Liver (tissue), 9 donors: ENCODE results near the gene GLE1. TPM values are rescaled to one million over a fixed set of nuclear protein-coding genes. Genes with fewer than 3 reads are reported as not detected.

Source experiments
- DNase-seq: peaks from one replicate; pipeline ENCODE4 v3.0.0-alpha.2; 2017; ENCODE audit warnings: low spot score
- H3K27ac ChIP-seq, 2 donors: one replicate each; pipeline ENCODE4 v1.7.0; 2013; ENCODE audit warnings: inconsistent platforms in 2 of 2, low read length in 2 of 2, control low read depth in 1 of 2, low read depth in 1 of 2, mild to moderate bottlenecking in 1 of 2
- H3K27me3 ChIP-seq, 4 donors: one replicate each; pipeline versions ENCODE4 v1.6.1 to v1.7.0; 2013; ENCODE audit warnings: low read length in 3 of 4, inconsistent platforms in 1 of 4, mild to moderate bottlenecking in 1 of 4, moderate library complexity in 1 of 4; ENCODE audit not compliant: control insufficient read depth in 4 of 4, insufficient read depth in 4 of 4
- H3K36me3 ChIP-seq, 4 donors: one replicate each; pipeline versions ENCODE4 v1.6.1 to v1.7.0; 2013; ENCODE audit warnings: low read length in 3 of 4, mild to moderate bottlenecking in 3 of 4, low read depth in 1 of 4, moderate library complexity in 1 of 4; ENCODE audit not compliant: control insufficient read depth in 4 of 4, insufficient read depth in 3 of 4
- H3K4me1 ChIP-seq, 4 donors: one replicate each; pipeline versions ENCODE4 v1.6.1 to v1.7.0; 2013; ENCODE audit warnings: low read length in 3 of 4, mild to moderate bottlenecking in 3 of 4, moderate library complexity in 1 of 4; ENCODE audit not compliant: control insufficient read depth in 4 of 4, insufficient read depth in 4 of 4
- H3K4me3 ChIP-seq, 3 donors: one replicate each; pipeline versions ENCODE4 v1.6.1 to v1.7.0; 2013; ENCODE audit warnings: low read length in 3 of 3, control low read depth in 1 of 3, low read depth in 1 of 3, mild to moderate bottlenecking in 1 of 3
- H3K9ac ChIP-seq, 2 donors: one replicate each; pipeline ENCODE4 v1.7.0; 2013; ENCODE audit warnings: low read length in 2 of 2, mild to moderate bottlenecking in 2 of 2, moderate library complexity in 2 of 2, control low read depth in 1 of 2, low read depth in 1 of 2
- H3K9me3 ChIP-seq, 4 donors: one replicate each; pipeline versions ENCODE4 v1.6.1 to v1.7.0; 2013; ENCODE audit warnings: low read length in 3 of 4; ENCODE audit not compliant: control insufficient read depth in 4 of 4
- FOXA1 ChIP-seq: IDR thresholded peaks from 2 replicates; pipeline ENCODE4 v1.6.1; 2016; ENCODE audit warnings: antibody characterized with exemption
- FOXA2 ChIP-seq: IDR thresholded peaks from 2 replicates; pipeline ENCODE4 v1.6.1; 2016; ENCODE audit warnings: antibody characterized with exemption
- GABPA ChIP-seq, 2 donors: IDR thresholded peaks in 1 of 2; conservative IDR thresholded peaks in 1 of 2; 2 replicates each; pipeline ENCODE4 v1.6.1; 2016; ENCODE audit warnings: antibody characterized with exemption in 2 of 2, mild to moderate bottlenecking in 1 of 2, moderate library complexity in 1 of 2
- HNF4A ChIP-seq, 2 donors: conservative IDR thresholded peaks; 2 replicates each; pipeline ENCODE4 v1.6.1; 2016; ENCODE audit warnings: antibody characterized with exemption in 2 of 2, mild to moderate bottlenecking in 2 of 2
- HNF4G ChIP-seq: IDR thresholded peaks from 2 replicates; pipeline ENCODE4 v1.6.1; 2016; ENCODE audit warnings: antibody characterized with exemption
- JUND ChIP-seq, 2 donors: IDR thresholded peaks; 2 replicates each; pipeline ENCODE4 v1.6.1; 2016; ENCODE audit warnings: antibody characterized with exemption in 2 of 2
- NR2F2 ChIP-seq: IDR thresholded peaks from 2 replicates; pipeline ENCODE4 v1.6.1; 2016; ENCODE audit warnings: antibody characterized with exemption
- RXRA ChIP-seq, 2 donors: IDR thresholded peaks; 2 replicates each; pipeline ENCODE4 v1.6.1; 2017 to 2018; ENCODE audit warnings: antibody characterized with exemption in 2 of 2, mild to moderate bottlenecking in 1 of 2
- SP1 ChIP-seq: IDR thresholded peaks from 2 replicates; pipeline ENCODE4 v1.6.1; 2018; ENCODE audit warnings: antibody characterized with exemption, mild to moderate bottlenecking
- YY1 ChIP-seq: IDR thresholded peaks from 2 replicates; pipeline ENCODE4 v1.6.1; 2016; ENCODE audit warnings: antibody characterized with exemption, mild to moderate bottlenecking
- ZBTB33 ChIP-seq: IDR thresholded peaks from 2 replicates; pipeline ENCODE4 v1.6.1; 2016; ENCODE audit warnings: antibody characterized with exemption
- WGBS: extraction: QIAGEN DNeasy Blood & Tissue Kit; methylation state at CpG from one replicate; pipeline ENCODE4 v1.1.7; 2013; 5-methylcytosine and 5-hydroxymethylcytosine counted together
- polyA plus RNA-seq, 2 donors: library from polyadenylated mRNA; stranded (reverse) in 1 of 2; unstranded in 1 of 2; fragments of 200-250 nt in 1 of 2; fragments of >200 nt in 1 of 2; fragmentation: Nextera tagmentation in 1 of 2; extraction: Ambion mirVana in 1 of 2; gene quantifications; one replicate each; pipeline versions ENCODE4 v1.2.1 to v1.2.3, GENCODE V29; 2013 to 2015
- total RNA-seq, 2 donors: library from RNA; depleted of rRNA; stranded (reverse); fragments of >200 nt; gene quantifications; one replicate each; pipeline ENCODE4 v1.2.3, GENCODE V29; 2014
- TF ChIP-seq, protein P1 (sequence below): fragments of 150-350 bp; IDR thresholded peaks from 2 replicates; pipeline ENCODE4 v1.5.1; 2017; ENCODE audit warnings: improper control_type of control experiment, low read depth, low read length; ENCODE audit not compliant: missing input control
- TF ChIP-seq, protein P2 (sequence below): IDR thresholded peaks from 2 replicates; pipeline ENCODE4 v1.6.1; 2016; ENCODE audit warnings: antibody characterized with exemption
- TF ChIP-seq, protein P3 (sequence below): IDR thresholded peaks from 2 replicates; pipeline ENCODE4 v1.6.1; 2016; ENCODE audit warnings: antibody characterized with exemption, mild to moderate bottlenecking
- donor health status: healthy.
- donor health status: healthy.
- donor health status: healthy.
- donor health status: healthy.
- donor health status: healthy.

The GLE1 gene
- total and polyA plus RNA-seq, 4 donors: 5.3 to 19.5 (median 12.8) TPM

- no peak overlapping the region for H3K9ac ChIP-seq
- peak overlapping the region in 1 of 2 donors; percentile 42 for H3K27ac ChIP-seq
- H3K9me3 ChIP-seq: no peaks in the 10 kb centered on the region
- H3K4me1 ChIP-seq: no peaks in the 10 kb centered on the region
- 80% methylated on average over 4 of the region's 4 CpGs for WGBS
- DNase-seq: no peak
- TF ChIP-seq NR2F2: no peak
- no peak for TF ChIP-seq ZBTB33
- no peak for TF ChIP-seq FOXA1
- TF ChIP-seq SP1: no peak
- TF ChIP-seq FOXA2: no peak
- no peak for TF ChIP-seq YY1
- TF ChIP-seq, protein P1, sequence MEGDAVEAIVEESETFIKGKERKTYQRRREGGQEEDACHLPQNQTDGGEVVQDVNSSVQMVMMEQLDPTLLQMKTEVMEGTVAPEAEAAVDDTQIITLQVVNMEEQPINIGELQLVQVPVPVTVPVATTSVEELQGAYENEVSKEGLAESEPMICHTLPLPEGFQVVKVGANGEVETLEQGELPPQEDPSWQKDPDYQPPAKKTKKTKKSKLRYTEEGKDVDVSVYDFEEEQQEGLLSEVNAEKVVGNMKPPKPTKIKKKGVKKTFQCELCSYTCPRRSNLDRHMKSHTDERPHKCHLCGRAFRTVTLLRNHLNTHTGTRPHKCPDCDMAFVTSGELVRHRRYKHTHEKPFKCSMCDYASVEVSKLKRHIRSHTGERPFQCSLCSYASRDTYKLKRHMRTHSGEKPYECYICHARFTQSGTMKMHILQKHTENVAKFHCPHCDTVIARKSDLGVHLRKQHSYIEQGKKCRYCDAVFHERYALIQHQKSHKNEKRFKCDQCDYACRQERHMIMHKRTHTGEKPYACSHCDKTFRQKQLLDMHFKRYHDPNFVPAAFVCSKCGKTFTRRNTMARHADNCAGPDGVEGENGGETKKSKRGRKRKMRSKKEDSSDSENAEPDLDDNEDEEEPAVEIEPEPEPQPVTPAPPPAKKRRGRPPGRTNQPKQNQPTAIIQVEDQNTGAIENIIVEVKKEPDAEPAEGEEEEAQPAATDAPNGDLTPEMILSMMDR: no peak
- no peak for TF ChIP-seq JUND (IDR thresholded peaks at IDR 0.05)
- TF ChIP-seq HNF4A (conservative IDR thresholded peaks at IDR 0.05): no peak
- no peaks in the 10 kb centered on the region for H3K27me3 ChIP-seq
- peaks cover 1 to 28% (median 23%) of the 10 kb centered on the region in 4 donors for H3K36me3 ChIP-seq
- H3K4me3 ChIP-seq: no peak overlapping the region
Observed at GRCh38 chr9:128565578-128565977, 61.1 kb downstream of the GLE1 start.

DNA sequence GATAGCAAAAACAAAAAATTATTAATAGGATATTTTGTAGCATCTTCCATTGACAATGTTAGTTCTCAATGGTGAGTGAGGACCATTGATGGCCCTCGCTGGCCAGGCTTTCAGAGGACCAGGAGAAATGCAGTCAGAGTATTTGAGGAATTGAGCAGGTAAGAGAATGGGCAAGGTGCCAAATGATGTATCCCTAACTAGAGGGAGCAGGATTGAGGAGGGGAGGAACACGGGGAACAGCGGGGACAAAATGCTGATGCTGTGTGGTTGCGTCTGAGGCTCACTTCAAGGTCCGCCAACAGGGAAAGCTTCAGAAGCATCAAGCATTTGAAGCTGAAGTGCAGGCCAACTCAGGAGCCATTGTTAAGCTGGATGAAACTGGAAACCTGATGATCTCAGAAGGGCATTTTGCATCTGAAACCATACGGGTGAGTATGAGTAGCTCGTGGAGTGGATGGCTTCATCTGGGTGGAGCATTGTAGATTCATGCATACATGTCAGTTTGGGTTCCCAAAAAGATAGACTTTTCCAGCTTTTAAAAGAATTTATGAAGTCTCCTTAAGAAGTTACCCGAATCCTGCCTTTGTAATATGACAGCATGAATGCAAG lies 64.1 kb downstream of the GLE1 start:
- no peak for TF ChIP-seq GABPA (IDR thresholded peaks at IDR 0.05 in 1 of 2, conservative IDR thresholded peaks at IDR 0.05 in 1 of 2)
- no peak for TF ChIP-seq FOXA2
- no peak overlapping the region for H3K27ac ChIP-seq
- WGBS: 84% methylated on average over 8 of the region's 8 CpGs
- no peak overlapping the region for H3K9ac ChIP-seq
- H3K4me3 ChIP-seq: no peak overlapping the region
- H3K4me1 ChIP-seq: no peaks in the 10 kb centered on the region
- H3K36me3 ChIP-seq: peaks cover 1 to 37% (median 29%) of the 10 kb centered on the region in 4 donors
- H3K27me3 ChIP-seq: no peaks in the 10 kb centered on the region
- DNase-seq: no peak
- no peaks in the 10 kb centered on the region for H3K9me3 ChIP-seq

- Histone ChIP-seq H3K27me3 (no peaks in the 10 kb centered on the region), H3K4me3 (no peak overlapping the region), H3K4me1 (peaks cover 6 to 30% (median 26%) of the 10 kb centered on the region in 4 donors), H3K36me3 (peaks cover 9 to 47% (median 43%) of the 10 kb centered on the region in 4 donors), H3K9ac (no peak overlapping the region), H3K27ac (no peak overlapping the region), H3K9me3 (no peaks in the 10 kb centered on the region)
- no peak for DNase-seq
- TF ChIP-seq, protein P1: no peak
- TF ChIP-seq YY1 (no peak), GABPA (IDR thresholded peaks at IDR 0.05 in 1 of 2, conservative IDR thresholded peaks at IDR 0.05 in 1 of 2) (no peak), ZBTB33 (no peak), HNF4G (no peak), RXRA (IDR thresholded peaks at IDR 0.05) (no peak), FOXA2 (no peak), FOXA1 (no peak), SP1 (no peak), HNF4A (conservative IDR thresholded peaks at IDR 0.05) (no peak)
- TF ChIP-seq, protein P2, sequence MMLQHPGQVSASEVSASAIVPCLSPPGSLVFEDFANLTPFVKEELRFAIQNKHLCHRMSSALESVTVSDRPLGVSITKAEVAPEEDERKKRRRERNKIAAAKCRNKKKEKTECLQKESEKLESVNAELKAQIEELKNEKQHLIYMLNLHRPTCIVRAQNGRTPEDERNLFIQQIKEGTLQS: no peak
- TF ChIP-seq, protein P3, sequence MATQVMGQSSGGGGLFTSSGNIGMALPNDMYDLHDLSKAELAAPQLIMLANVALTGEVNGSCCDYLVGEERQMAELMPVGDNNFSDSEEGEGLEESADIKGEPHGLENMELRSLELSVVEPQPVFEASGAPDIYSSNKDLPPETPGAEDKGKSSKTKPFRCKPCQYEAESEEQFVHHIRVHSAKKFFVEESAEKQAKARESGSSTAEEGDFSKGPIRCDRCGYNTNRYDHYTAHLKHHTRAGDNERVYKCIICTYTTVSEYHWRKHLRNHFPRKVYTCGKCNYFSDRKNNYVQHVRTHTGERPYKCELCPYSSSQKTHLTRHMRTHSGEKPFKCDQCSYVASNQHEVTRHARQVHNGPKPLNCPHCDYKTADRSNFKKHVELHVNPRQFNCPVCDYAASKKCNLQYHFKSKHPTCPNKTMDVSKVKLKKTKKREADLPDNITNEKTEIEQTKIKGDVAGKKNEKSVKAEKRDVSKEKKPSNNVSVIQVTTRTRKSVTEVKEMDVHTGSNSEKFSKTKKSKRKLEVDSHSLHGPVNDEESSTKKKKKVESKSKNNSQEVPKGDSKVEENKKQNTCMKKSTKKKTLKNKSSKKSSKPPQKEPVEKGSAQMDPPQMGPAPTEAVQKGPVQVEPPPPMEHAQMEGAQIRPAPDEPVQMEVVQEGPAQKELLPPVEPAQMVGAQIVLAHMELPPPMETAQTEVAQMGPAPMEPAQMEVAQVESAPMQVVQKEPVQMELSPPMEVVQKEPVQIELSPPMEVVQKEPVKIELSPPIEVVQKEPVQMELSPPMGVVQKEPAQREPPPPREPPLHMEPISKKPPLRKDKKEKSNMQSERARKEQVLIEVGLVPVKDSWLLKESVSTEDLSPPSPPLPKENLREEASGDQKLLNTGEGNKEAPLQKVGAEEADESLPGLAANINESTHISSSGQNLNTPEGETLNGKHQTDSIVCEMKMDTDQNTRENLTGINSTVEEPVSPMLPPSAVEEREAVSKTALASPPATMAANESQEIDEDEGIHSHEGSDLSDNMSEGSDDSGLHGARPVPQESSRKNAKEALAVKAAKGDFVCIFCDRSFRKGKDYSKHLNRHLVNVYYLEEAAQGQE: no peak
- 67% methylated on average over 4 of the region's 4 CpGs for WGBS
Observed at GRCh38 chr9:128575469-128575868, 71.0 kb downstream of the GLE1 start.
